ENCODE results near the gene SH3D19. TPM values are rescaled to one million over a fixed set of nuclear protein-coding genes. Genes with fewer than 3 reads are reported as not detected.
"Not testable (repeated sequence)": the region's sequence is repeated elsewhere in the genome, so short reads cannot be mapped to it uniquely, and the experiment has no call there.

The SH3D19 gene
- total and polyA plus RNA-seq, 3 experiments from 2014 or later: not detected

GRCh38 chr4:151097759-151098158 is 227.6 kb downstream of the SH3D19 start:
- Mint-ChIP-seq H3K27me3 (peaks cover 5 to 14% of the 10 kb centered on the region in 2 donors), H3K36me3 (peaks cover 0 to 37% (median 7%) of the 10 kb centered on the region in 3 donors), H3K9me3 (peaks cover 0 to 2% (median 0%) of the 10 kb centered on the region in 5 donors), H3K4me1 (peaks cover 28 to 45% (median 34%) of the 10 kb centered on the region in 3 donors), H3K27ac (peak overlapping the region in 7 of 8 donors; percentile 58 to 99 (median 95)), H3K4me3 (peak overlapping the region in 6 of 7 donors; percentile 46 to 99 (median 81))
- no peak overlapping the region for H3K27ac ChIP-seq (ENCODE audit: low read depth, low read length)
- no peaks in the 10 kb centered on the region for H3K27me3 ChIP-seq (ENCODE audit: insufficient read depth, low read length, poor library complexity, severe bottlenecking)
- ChIA-PET POLR2A (interaction anchor here (0.6 kb wide), 1 partner anchor 1455 kb away, joined by 3 read pairs; no protein-coding TSS in a partner anchor), CTCF (no interaction called here)
- H3K9me3 ChIP-seq (ENCODE audit: low read length): no peaks in the 10 kb centered on the region
- DNase-seq: no peak
- peaks cover 16% of the 10 kb centered on the region for H3K36me3 ChIP-seq (ENCODE audit: insufficient read depth, low read length)
- peaks cover 26% of the 10 kb centered on the region for H3K4me1 ChIP-seq (ENCODE audit: insufficient read depth, low read length)
- no peak overlapping the region for H3K4me3 ChIP-seq (ENCODE audit: low read length)

- DNase-seq: no peak
- Mint-ChIP-seq H3K27ac (peak overlapping the region in 3 of 8 donors; percentile 5 to 65 (median 52)), H3K4me1 (peaks cover 6 to 18% (median 8%) of the 10 kb centered on the region in 3 donors), H3K4me3 (peak overlapping the region in 1 of 7 donors; percentile 12), H3K27me3 (peaks cover 9 to 14% of the 10 kb centered on the region in 2 donors), H3K36me3 (peaks cover 0 to 12% (median 0%) of the 10 kb centered on the region in 3 donors), H3K9me3 (peaks cover 0 to 2% (median 0%) of the 10 kb centered on the region in 5 donors)
- H3K4me3 ChIP-seq (ENCODE audit: low read length): no peak overlapping the region
- no peaks in the 10 kb centered on the region for H3K9me3 ChIP-seq (ENCODE audit: low read length)
- no peaks in the 10 kb centered on the region for H3K27me3 ChIP-seq (ENCODE audit: insufficient read depth, low read length, poor library complexity, severe bottlenecking)
- H3K27ac ChIP-seq (ENCODE audit: low read depth, low read length): no peak overlapping the region
- ChIA-PET POLR2A (no interaction called here), CTCF (no interaction called here)
- H3K4me1 ChIP-seq (ENCODE audit: insufficient read depth, low read length): peaks cover 5% of the 10 kb centered on the region
- no peaks in the 10 kb centered on the region for H3K36me3 ChIP-seq (ENCODE audit: insufficient read depth, low read length)
Observed at GRCh38 chr4:151095142-151095541, 230.3 kb downstream of the SH3D19 start.

GRCh38 chr4:151094290-151094751 is 231.1 kb downstream of the SH3D19 start:
- CTCF ChIA-PET: no interaction called here
- POLR2A ChIA-PET: no interaction called here

GRCh38 chr4:151093203-151093602 is 232.2 kb downstream of the SH3D19 start:
- Histone ChIP-seq H3K9me3 (ENCODE audit: low read length) (no peaks in the 10 kb centered on the region), H3K4me1 (ENCODE audit: insufficient read depth, low read length) (no peaks in the 10 kb centered on the region), H3K4me3 (ENCODE audit: low read length) (no peak overlapping the region), H3K27ac (ENCODE audit: low read depth, low read length) (no peak overlapping the region), H3K27me3 (ENCODE audit: insufficient read depth, low read length, poor library complexity, severe bottlenecking) (no peaks in the 10 kb centered on the region), H3K36me3 (ENCODE audit: insufficient read depth, low read length) (no peaks in the 10 kb centered on the region)
- ChIA-PET POLR2A (no interaction called here), CTCF (no interaction called here)
- no peak overlapping the region for H3K27ac Mint-ChIP-seq
- H3K36me3 Mint-ChIP-seq: no peaks in the 10 kb centered on the region
- H3K4me1 Mint-ChIP-seq: peaks cover 0 to 3% (median under 1%) of the 10 kb centered on the region in 3 donors
- no peak for DNase-seq
- H3K9me3 Mint-ChIP-seq: no peaks in the 10 kb centered on the region
- peaks cover 9 to 14% of the 10 kb centered on the region in 2 donors for H3K27me3 Mint-ChIP-seq
- no peak overlapping the region for H3K4me3 Mint-ChIP-seq

More at GRCh38 chr4:151094290-151094751, 231.1 kb downstream of the SH3D19 start:
- H3K27ac ChIP-seq (ENCODE audit: low read depth, low read length): no peak overlapping the region
- no peaks in the 10 kb centered on the region for H3K36me3 ChIP-seq (ENCODE audit: insufficient read depth, low read length)
- peaks cover 1 to 13% (median 2%) of the 10 kb centered on the region in 3 donors for H3K4me1 Mint-ChIP-seq
- DNase-seq: no peak
- H3K27me3 Mint-ChIP-seq: peaks cover 9 to 14% of the 10 kb centered on the region in 2 donors
- H3K27me3 ChIP-seq (ENCODE audit: insufficient read depth, low read length, poor library complexity, severe bottlenecking): no peaks in the 10 kb centered on the region
- peak overlapping the region in 1 of 8 donors; percentile 74 for H3K27ac Mint-ChIP-seq
- H3K36me3 Mint-ChIP-seq: peaks cover 0 to 4% (median 0%) of the 10 kb centered on the region in 3 donors
- no peaks in the 10 kb centered on the region for H3K9me3 ChIP-seq (ENCODE audit: low read length)
- H3K4me3 ChIP-seq (ENCODE audit: low read length): no peak overlapping the region
- peaks cover 0 to 2% (median 0%) of the 10 kb centered on the region in 5 donors for H3K9me3 Mint-ChIP-seq
- peaks cover 5% of the 10 kb centered on the region for H3K4me1 ChIP-seq (ENCODE audit: insufficient read depth, low read length)
- H3K4me3 Mint-ChIP-seq: no peak overlapping the region

- Mint-ChIP-seq H3K27ac (no peak overlapping the region), H3K27me3 (peaks cover 14 to 16% of the 10 kb centered on the region in 2 donors), H3K4me3 (no peak overlapping the region), H3K36me3 (no peaks in the 10 kb centered on the region), H3K9me3 (no peaks in the 10 kb centered on the region), H3K4me1 (no peaks in the 10 kb centered on the region)
- no peak overlapping the region for H3K27ac ChIP-seq (ENCODE audit: low read depth, low read length)
- H3K4me1 ChIP-seq (ENCODE audit: insufficient read depth, low read length): no peaks in the 10 kb centered on the region
- no peaks in the 10 kb centered on the region for H3K27me3 ChIP-seq (ENCODE audit: insufficient read depth, low read length, poor library complexity, severe bottlenecking)
- POLR2A ChIA-PET: no interaction called here
- CTCF ChIA-PET: no interaction called here
- no peak for DNase-seq
- no peak overlapping the region for H3K4me3 ChIP-seq (ENCODE audit: low read length)
- H3K36me3 ChIP-seq (ENCODE audit: insufficient read depth, low read length): no peaks in the 10 kb centered on the region
- H3K9me3 ChIP-seq (ENCODE audit: low read length): no peaks in the 10 kb centered on the region
Observed at GRCh38 chr4:151092488-151092887, 232.9 kb downstream of the SH3D19 start.

GRCh38 chr4:151091047-151091446 is 234.4 kb downstream of the SH3D19 start:
- Mint-ChIP-seq H3K9me3 (no peaks in the 10 kb centered on the region), H3K4me3 (no peak overlapping the region), H3K36me3 (peaks cover 0 to 3% (median 0%) of the 10 kb centered on the region in 3 donors), H3K4me1 (no peaks in the 10 kb centered on the region), H3K27me3 (peaks cover 17 to 26% of the 10 kb centered on the region in 2 donors), H3K27ac (peak overlapping the region in 1 of 8 donors; percentile 15)
- Histone ChIP-seq H3K4me1 (ENCODE audit: insufficient read depth, low read length) (no peaks in the 10 kb centered on the region), H3K27me3 (ENCODE audit: insufficient read depth, low read length, poor library complexity, severe bottlenecking) (no peaks in the 10 kb centered on the region), H3K9me3 (ENCODE audit: low read length) (no peaks in the 10 kb centered on the region), H3K4me3 (ENCODE audit: low read length) (no peak overlapping the region), H3K27ac (ENCODE audit: low read depth, low read length) (no peak overlapping the region), H3K36me3 (ENCODE audit: insufficient read depth, low read length) (no peaks in the 10 kb centered on the region)
- POLR2A ChIA-PET: interaction anchor here (0.6 to 0.7 kb wide), 2 partner anchors 8 to 17 kb away, joined by 3 read pairs; no protein-coding TSS in a partner anchor
- no peak for DNase-seq
- CTCF ChIA-PET: no interaction called here

- Mint-ChIP-seq H3K27me3 (peaks cover 4 to 21% of the 10 kb centered on the region in 2 donors), H3K4me1 (no peaks in the 10 kb centered on the region), H3K27ac (no peak overlapping the region), H3K4me3 (no peak overlapping the region), H3K9me3 (no peaks in the 10 kb centered on the region), H3K36me3 (peaks cover 0 to 3% (median 0%) of the 10 kb centered on the region in 3 donors)
- Histone ChIP-seq H3K27ac (ENCODE audit: low read depth, low read length) (no peak overlapping the region), H3K27me3 (ENCODE audit: insufficient read depth, low read length, poor library complexity, severe bottlenecking) (no peaks in the 10 kb centered on the region), H3K36me3 (ENCODE audit: insufficient read depth, low read length) (no peaks in the 10 kb centered on the region), H3K9me3 (ENCODE audit: low read length) (no peaks in the 10 kb centered on the region), H3K4me1 (ENCODE audit: insufficient read depth, low read length) (no peaks in the 10 kb centered on the region), H3K4me3 (ENCODE audit: low read length) (no peak overlapping the region)
- POLR2A ChIA-PET: interaction anchor here (0.9 kb wide), 1 partner anchor 11 kb away, joined by 3 read pairs; no protein-coding TSS in a partner anchor
- no peak for DNase-seq
- CTCF ChIA-PET: no interaction called here
Observed at GRCh38 chr4:151087467-151087866, 237.9 kb downstream of the SH3D19 start.

GRCh38 chr4:151077978-151078377 is 247.4 kb downstream of the SH3D19 start:
- H3K9me3 ChIP-seq (ENCODE audit: low read length); H3K4me1 Mint-ChIP-seq; H3K27ac ChIP-seq (ENCODE audit: low read depth, low read length); H3K4me1 ChIP-seq (ENCODE audit: insufficient read depth, low read length); CTCF ChIA-PET; H3K4me3 ChIP-seq (ENCODE audit: low read length); DNase-seq; POLR2A ChIA-PET; H3K36me3 ChIP-seq (ENCODE audit: insufficient read depth, low read length); H3K27me3 Mint-ChIP-seq; H3K36me3 Mint-ChIP-seq; H3K4me3 Mint-ChIP-seq; H3K9me3 Mint-ChIP-seq; H3K27ac Mint-ChIP-seq; H3K27me3 ChIP-seq (ENCODE audit: insufficient read depth, low read length, poor library complexity, severe bottlenecking): not testable (repeated sequence)

All from CD8-positive, alpha-beta memory T cell (primary cell).